GM08714 (cell line): ENCODE data around the gene GRID1.

Experiments
- H3K4me3 ChIP-seq: fragments of 200-500 bp; sonication (Bioruptor generic); 2 replicates; pipeline ENCODE4 v1.5.1; 2014; ENCODE audit warnings: mild to moderate bottlenecking, low read length, inconsistent platforms
- ZNF274 ChIP-seq: IDR thresholded peaks from 2 replicates; pipeline ENCODE4 v1.6.1; 2012; ENCODE audit warnings: mild to moderate bottlenecking, low read depth, low read length

The GRID1 gene

GRCh38 chr10:86053675-86054074, 312.9 kb downstream of the GRID1 start:
- H3K4me3 ChIP-seq, result no peak overlapping the region
- no peak for TF ChIP-seq ZNF274

- no peak for TF ChIP-seq ZNF274
- H3K4me3 ChIP-seq, result no peak overlapping the region
Measured at GRCh38 chr10:86051586-86051985, 315.0 kb downstream of the GRID1 start.

GRCh38 chr10:86049442-86049841, 317.2 kb downstream of the GRID1 start:
- H3K4me3 ChIP-seq, result no peak overlapping the region
- TF ChIP-seq ZNF274, result no peak

DNA sequence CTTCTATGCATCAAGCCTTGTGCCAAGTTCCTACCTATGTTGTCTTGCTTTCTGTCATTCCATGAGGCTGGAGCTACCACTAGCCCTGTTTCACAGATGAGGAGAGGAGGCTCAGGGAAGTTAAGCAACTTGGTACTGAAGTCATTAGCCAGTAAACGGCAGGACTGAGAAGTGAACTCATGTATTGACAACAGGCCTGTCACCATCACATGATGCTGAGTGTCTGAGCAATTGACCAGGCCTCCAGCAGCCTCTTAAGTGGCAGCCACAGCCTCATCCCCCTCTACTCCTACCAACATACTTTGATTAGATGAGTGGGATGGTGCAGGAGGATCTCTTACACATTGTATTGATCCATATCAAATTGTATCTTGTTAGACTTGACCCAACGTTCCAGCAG, 317.6 kb downstream of the GRID1 start:
- no peak for TF ChIP-seq ZNF274
- no peak overlapping the region for H3K4me3 ChIP-seq

DNA sequence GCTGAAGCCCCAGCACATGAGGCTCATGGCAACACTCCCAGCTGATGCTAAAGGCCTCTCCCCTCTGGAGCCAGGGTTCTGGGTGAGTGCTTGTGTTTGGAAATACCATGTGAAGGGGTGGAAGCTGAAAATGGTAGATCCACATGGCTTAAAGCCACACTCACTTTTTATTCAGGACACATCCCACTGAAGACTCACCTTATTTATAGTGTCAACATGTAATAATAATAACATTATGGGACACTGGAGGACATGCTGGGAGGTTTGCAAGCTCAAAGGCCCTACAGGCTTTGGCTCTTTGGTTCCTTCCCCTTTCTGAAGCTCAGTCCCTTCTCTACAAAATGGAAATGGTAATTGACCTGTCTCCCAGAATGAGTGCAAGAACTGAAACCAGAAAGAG, 318.0 kb downstream of the GRID1 start:
- H3K4me3 ChIP-seq, result no peak overlapping the region
- TF ChIP-seq ZNF274, result no peak

DNA sequence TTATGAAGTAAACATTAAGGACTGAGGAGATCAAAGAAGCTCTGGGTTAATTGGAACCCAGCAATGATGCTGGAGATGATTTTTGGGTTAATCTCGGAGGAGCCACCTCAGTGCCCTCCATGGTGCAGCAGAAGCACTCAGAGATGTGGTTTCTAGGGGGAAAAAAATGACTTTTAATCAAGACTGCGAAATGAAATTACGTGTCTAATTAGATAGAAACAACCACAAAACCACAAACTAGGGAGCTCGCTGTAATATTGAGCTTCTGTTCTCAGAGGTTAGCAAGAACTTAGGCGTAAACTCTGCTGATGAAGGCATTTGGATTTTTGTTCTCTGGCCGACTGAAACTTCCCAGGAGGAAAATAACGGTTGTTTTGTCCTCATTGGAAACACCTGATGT, 319.0 kb downstream of the GRID1 start:
- no peak overlapping the region for H3K4me3 ChIP-seq
- no peak for TF ChIP-seq ZNF274

GRCh38 chr10:86046845-86047460, 319.6 kb downstream of the GRID1 start:
- TF ChIP-seq ZNF274, result no peak
- no peak overlapping the region for H3K4me3 ChIP-seq

GRCh38 chr10:86045896-86046295, 320.7 kb downstream of the GRID1 start:
- H3K4me3 ChIP-seq, result no peak overlapping the region
- TF ChIP-seq ZNF274, result no peak

- H3K4me3 ChIP-seq, result no peak overlapping the region
- no peak for TF ChIP-seq ZNF274
Measured at GRCh38 chr10:86044029-86044428, 322.6 kb downstream of the GRID1 start.

DNA sequence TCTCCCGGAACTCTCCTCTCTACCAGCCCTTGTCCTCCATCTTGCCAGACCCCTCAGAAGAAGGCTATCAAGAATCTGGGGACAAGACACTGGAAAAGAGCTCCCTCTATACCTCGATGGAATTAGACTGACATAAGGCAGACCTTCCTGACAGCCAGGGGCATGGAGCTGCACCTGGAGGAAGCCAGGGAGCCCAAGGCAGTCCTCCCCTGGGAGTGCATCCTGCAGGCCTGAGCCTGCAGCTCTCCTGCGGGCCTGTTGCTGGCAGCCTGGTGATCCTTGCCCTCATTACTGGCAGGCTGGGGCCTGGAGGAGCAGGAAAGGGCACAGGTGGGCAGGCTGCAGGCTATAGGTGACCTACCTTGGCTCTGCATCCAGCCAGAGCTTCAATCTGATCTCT, 323.4 kb downstream of the GRID1 start:
- no peak for TF ChIP-seq ZNF274
- H3K4me3 ChIP-seq, result no peak overlapping the region

DNA sequence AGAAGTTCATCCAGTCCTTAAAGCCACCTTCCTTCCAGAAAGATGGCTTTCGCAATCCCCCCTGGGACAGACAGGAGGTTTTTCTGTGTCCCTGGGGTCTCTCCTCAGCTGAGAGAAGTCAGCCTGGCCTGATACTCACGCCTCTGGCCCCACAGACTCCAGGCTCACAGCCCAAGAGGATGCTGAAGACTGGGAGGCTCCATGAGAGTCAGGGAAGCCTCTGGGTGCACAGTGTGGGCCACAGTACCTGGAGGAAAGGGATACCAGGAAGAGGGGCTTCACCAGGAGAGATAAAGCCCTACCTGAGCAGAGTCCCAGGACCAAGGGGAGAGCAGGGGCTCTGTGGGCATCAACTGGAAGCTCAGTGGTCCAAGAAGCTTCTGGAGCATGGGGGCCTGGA, 324.4 kb downstream of the GRID1 start:
- no peak overlapping the region for H3K4me3 ChIP-seq
- TF ChIP-seq ZNF274, result no peak

DNA sequence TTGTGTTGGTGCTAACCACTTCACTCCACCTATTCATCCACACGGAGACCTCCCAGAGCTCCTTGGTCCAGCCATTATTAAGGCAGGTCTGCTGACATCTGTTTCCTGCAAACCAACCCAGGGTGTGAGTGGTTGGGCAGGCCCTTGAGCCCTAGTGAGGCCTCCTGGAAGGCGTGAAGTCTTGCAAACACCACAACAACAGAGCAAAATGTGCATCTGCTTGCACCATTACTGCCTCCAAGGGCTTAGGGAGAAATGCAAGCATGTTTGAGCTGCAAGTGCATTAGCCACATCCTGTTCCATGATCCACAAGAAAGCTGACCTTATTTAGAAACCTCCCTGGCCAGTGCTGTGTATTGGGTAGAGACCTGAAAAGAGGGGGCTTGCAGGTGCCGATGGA, 325.5 kb downstream of the GRID1 start:
- no peak overlapping the region for H3K4me3 ChIP-seq
- no peak for TF ChIP-seq ZNF274

- no peak overlapping the region for H3K4me3 ChIP-seq
- no peak for TF ChIP-seq ZNF274
Measured at GRCh38 chr10:86038371-86038770, 328.2 kb downstream of the GRID1 start.

GRCh38 chr10:86037096-86037495, 329.5 kb downstream of the GRID1 start:
- no peak overlapping the region for H3K4me3 ChIP-seq
- no peak for TF ChIP-seq ZNF274

- H3K4me3 ChIP-seq, result no peak overlapping the region
- TF ChIP-seq ZNF274, result no peak
Measured at GRCh38 chr10:86036544-86036831, 330.1 kb downstream of the GRID1 start.

GRCh38 chr10:86035791-86036543, 330.6 kb downstream of the GRID1 start:
- H3K4me3 ChIP-seq, result no peak overlapping the region

More at GRCh38 chr10:86035791-86036543, 330.6 kb downstream of the GRID1 start:
- TF ChIP-seq ZNF274, result no peak
